ENCODE results near the gene TMEM63C.

Gene TMEM63C

GRCh38 chr14:77181603-77182437 is at the start of gene TMEM63C:
TMEM63C (plus strand) TSS chr14:77181798; CDS start chr14:77218814, 37,016 bp downstream.
- DNase-seq, result no peak

GRCh38 chr14:77131871-77132486 is 49.6 kb upstream of the TMEM63C start:
- DNase-seq, result no peak

- DNase-seq, result peak; percentile 50
Observed at GRCh38 chr14:77133720-77134338, 47.8 kb upstream of the TMEM63C start.

- no peak for DNase-seq
Observed at GRCh38 chr14:77139022-77139421, 42.6 kb upstream of the TMEM63C start.

- no peak for DNase-seq
Observed at GRCh38 chr14:77139540-77140358, 41.8 kb upstream of the TMEM63C start.

- DNase-seq, result no peak
Observed at GRCh38 chr14:77140359-77141213, 41.0 kb upstream of the TMEM63C start.

GRCh38 chr14:77141214-77142004 is 40.2 kb upstream of the TMEM63C start, which contains the start of gene ZDHHC22:
ZDHHC22 (minus strand) TSS chr14:77141791; CDS start chr14:77139738, 2,053 bp downstream.
- no peak for DNase-seq

GRCh38 chr14:77142005-77142800 is 39.4 kb upstream of the TMEM63C start:
- no peak for DNase-seq

- no peak for DNase-seq
Observed at GRCh38 chr14:77143071-77143470, 38.5 kb upstream of the TMEM63C start.

GRCh38 chr14:77144412-77145115 is 37.0 kb upstream of the TMEM63C start:
- DNase-seq, result no peak

- DNase-seq, result no peak
Observed at GRCh38 chr14:77145975-77146740, 35.4 kb upstream of the TMEM63C start.

GRCh38 chr14:77148510-77149231 is 32.9 kb upstream of the TMEM63C start:
- peak; percentile 41 for DNase-seq

GRCh38 chr14:77151245-77151644 is 30.4 kb upstream of the TMEM63C start:
- no peak for DNase-seq

- peak; percentile 53 for DNase-seq
Observed at GRCh38 chr14:77151918-77152588, 29.5 kb upstream of the TMEM63C start.

- no peak for DNase-seq
Observed at GRCh38 chr14:77153802-77154201, 27.8 kb upstream of the TMEM63C start.

GRCh38 chr14:77154421-77154820 is 27.2 kb upstream of the TMEM63C start:
- DNase-seq, result no peak

- no peak for DNase-seq
Observed at GRCh38 chr14:77155083-77155482, 26.5 kb upstream of the TMEM63C start.
